GM23338 (cell line): ENCODE data around the gene HOXD9. TPM values are rescaled to one million over a fixed set of nuclear protein-coding genes. Genes with fewer than 3 reads are reported as not detected.

Source experiments
- ATAC-seq: fragments of 200-7000 bp; cut with Tn5 transposase; 3 replicates; pipeline ENCODE4 v1.9.1; 2020
- DNase-seq: peaks from one replicate; pipeline ENCODE4 v3.0.0-alpha.2; 2015; ENCODE audit warnings: low spot score
- H2AFZ ChIP-seq: fragments of 200-600 bp; sonication (generic); 2 replicates; pipeline ENCODE4 v1.8.0; 2016; ENCODE audit warnings: antibody characterized with exemption, mild to moderate bottlenecking, moderate library complexity
- H3F3A ChIP-seq: fragments of 200-600 bp; sonication (generic); replicated peaks from 2 replicates; pipeline ENCODE4 v1.8.0; 2017; ENCODE audit warnings: antibody characterized with exemption, mixed run types, low read depth
- H3K27ac ChIP-seq: fragments of 200-600 bp; sonication (generic); 2 replicates; pipeline ENCODE4 v1.6.1; 2016; ENCODE audit warnings: low read depth
- H3K27me3 ChIP-seq: fragments of 200-600 bp; sonication (generic); 2 replicates; pipeline ENCODE4 v1.8.0; 2016; ENCODE audit warnings: mild to moderate bottlenecking, mixed run types, moderate library complexity; ENCODE audit not compliant: insufficient read depth
- H3K36me3 ChIP-seq: fragments of 200-600 bp; sonication (generic); 2 replicates; pipeline ENCODE4 v1.8.0; 2016; ENCODE audit warnings: mild to moderate bottlenecking; ENCODE audit not compliant: insufficient read depth
- H3K4me1 ChIP-seq: fragments of 200-600 bp; sonication (generic); 2 replicates; pipeline ENCODE4 v1.8.0; 2016; ENCODE audit warnings: mild to moderate bottlenecking, moderate library complexity; ENCODE audit not compliant: insufficient read depth
- H3K4me2 ChIP-seq: fragments of 200-600 bp; sonication (generic); 2 replicates; pipeline ENCODE4 v1.7.1; 2017; ENCODE audit warnings: mixed run types
- H3K4me3 ChIP-seq: fragments of 200-600 bp; sonication (generic); 2 replicates; pipeline ENCODE4 v1.6.1; 2016; ENCODE audit warnings: mixed run types
- H3K79me2 ChIP-seq: fragments of 200-600 bp; sonication (generic); replicated peaks from 2 replicates; pipeline ENCODE4 v1.8.0; 2017; ENCODE audit warnings: mild to moderate bottlenecking; ENCODE audit not compliant: insufficient read depth
- H3K9me2 ChIP-seq: fragments of 200-600 bp; sonication (generic); 2 replicates; pipeline ENCODE4 v1.8.0; 2017; ENCODE audit not compliant: insufficient read depth
- H4K20me1 ChIP-seq: fragments of 200-600 bp; sonication (generic); replicated peaks from 2 replicates; pipeline ENCODE4 v1.8.0; 2017; ENCODE audit warnings: mild to moderate bottlenecking; ENCODE audit not compliant: insufficient read depth
- H3K27ac Mint-ChIP-seq: 2 replicates; pipeline ENCODE4 v1.8.0; 2020; ENCODE audit warnings: inconsistent platforms, mild to moderate bottlenecking, moderate library complexity, mixed read lengths
- H3K27me3 Mint-ChIP-seq: 3 replicates; pipeline ENCODE4 v1.8.0; 2022; ENCODE audit warnings: low read depth, mild to moderate bottlenecking, moderate library complexity, mixed read lengths, inconsistent platforms; ENCODE audit not compliant: insufficient read depth, poor library complexity
- H3K36me3 Mint-ChIP-seq: 3 replicates; pipeline ENCODE4 v1.8.0; 2021; ENCODE audit warnings: low read depth, mild to moderate bottlenecking, inconsistent platforms, moderate library complexity, mixed read lengths
- H3K4me1 Mint-ChIP-seq: 3 replicates; pipeline ENCODE4 v1.8.0; 2020; ENCODE audit warnings: mild to moderate bottlenecking, inconsistent platforms, mixed read lengths
- H3K4me3 Mint-ChIP-seq: 3 replicates; pipeline ENCODE4 v1.8.0; 2021; ENCODE audit warnings: moderate library complexity, mild to moderate bottlenecking, inconsistent platforms, mixed read lengths
- H3K9me3 Mint-ChIP-seq: 3 replicates; pipeline ENCODE4 v1.8.0; 2020; ENCODE audit warnings: moderate library complexity, mild to moderate bottlenecking, inconsistent platforms, mixed read lengths
- CREB1 ChIP-seq: fragments of 250-450 bp; sonication (Bioruptor Pico); IDR thresholded peaks from 2 replicates; pipeline ENCODE4 v1.5.0; 2020; ENCODE audit warnings: low read depth, mild to moderate bottlenecking, moderate library complexity
- EZH2 ChIP-seq: fragments of 200-600 bp; sonication (generic); IDR thresholded peaks from one replicate; pipeline ENCODE4 v1.8.0; 2017; ENCODE audit warnings: antibody characterized with exemption, mild to moderate bottlenecking, low read depth; ENCODE audit not compliant: unreplicated experiment
- EZH2phosphoT487 ChIP-seq: fragments of 200-600 bp; sonication (generic); IDR thresholded peaks from one replicate; pipeline ENCODE4 v1.8.1; 2018; ENCODE audit warnings: antibody characterized with exemption; ENCODE audit not compliant: unreplicated experiment
- JUNB ChIP-seq: IDR thresholded peaks from one replicate; pipeline ENCODE4 v1.6.1; 2016; ENCODE audit warnings: antibody characterized with exemption; ENCODE audit not compliant: unreplicated experiment
- STAT1 ChIP-seq: IDR thresholded peaks from one replicate; pipeline ENCODE4 v1.6.1; 2016; ENCODE audit warnings: antibody characterized with exemption; ENCODE audit not compliant: unreplicated experiment
- ZNF331 ChIP-seq: fragments of 250-450 bp; sonication (Bioruptor Pico); IDR thresholded peaks from 2 replicates; pipeline ENCODE4 v1.5.0; 2020; ENCODE audit warnings: low read depth, mild to moderate bottlenecking, moderate library complexity
- polyA plus RNA-seq: library from polyadenylated mRNA; unstranded; fragments of >200 nt; fragmentation: Nextera tagmentation; extraction: Ambion mirVana; gene quantifications from 2 replicates; pipeline ENCODE4 v1.2.1, GENCODE V29; 2016
- total RNA-seq: library from RNA; depleted of rRNA; stranded (reverse); fragments of >200 nt; shearing (Covaris generic); gene quantifications from 2 replicates; pipeline ENCODE4 v1.2.3, GENCODE V29; 2014
- TF ChIP-seq, protein P1 (sequence below): fragments of 250-450 bp; sonication (Bioruptor Pico); IDR thresholded peaks from 2 replicates; pipeline ENCODE4 v1.5.0; 2020; ENCODE audit warnings: mild to moderate bottlenecking, moderate library complexity
- TF ChIP-seq, protein P2 (sequence below): IDR thresholded peaks from 2 replicates; pipeline ENCODE4 v1.6.1; 2016; ENCODE audit warnings: antibody characterized with exemption
- TF ChIP-seq, protein P3 (sequence below), 2 experiments: fragments of 200-600 bp in 1 of 2; sonication (generic) in 1 of 2; conservative IDR thresholded peaks; 2 replicates each; pipeline versions ENCODE4 v1.5.1 to v1.6.1; 2016 to 2017; ENCODE audit warnings: antibody characterized with exemption in 2 of 2, low read depth in 2 of 2, mild to moderate bottlenecking in 2 of 2, moderate library complexity in 1 of 2

HOXD9 gene
- total and polyA plus RNA-seq, 2 experiments from 2014 or later, result not detected

DNA sequence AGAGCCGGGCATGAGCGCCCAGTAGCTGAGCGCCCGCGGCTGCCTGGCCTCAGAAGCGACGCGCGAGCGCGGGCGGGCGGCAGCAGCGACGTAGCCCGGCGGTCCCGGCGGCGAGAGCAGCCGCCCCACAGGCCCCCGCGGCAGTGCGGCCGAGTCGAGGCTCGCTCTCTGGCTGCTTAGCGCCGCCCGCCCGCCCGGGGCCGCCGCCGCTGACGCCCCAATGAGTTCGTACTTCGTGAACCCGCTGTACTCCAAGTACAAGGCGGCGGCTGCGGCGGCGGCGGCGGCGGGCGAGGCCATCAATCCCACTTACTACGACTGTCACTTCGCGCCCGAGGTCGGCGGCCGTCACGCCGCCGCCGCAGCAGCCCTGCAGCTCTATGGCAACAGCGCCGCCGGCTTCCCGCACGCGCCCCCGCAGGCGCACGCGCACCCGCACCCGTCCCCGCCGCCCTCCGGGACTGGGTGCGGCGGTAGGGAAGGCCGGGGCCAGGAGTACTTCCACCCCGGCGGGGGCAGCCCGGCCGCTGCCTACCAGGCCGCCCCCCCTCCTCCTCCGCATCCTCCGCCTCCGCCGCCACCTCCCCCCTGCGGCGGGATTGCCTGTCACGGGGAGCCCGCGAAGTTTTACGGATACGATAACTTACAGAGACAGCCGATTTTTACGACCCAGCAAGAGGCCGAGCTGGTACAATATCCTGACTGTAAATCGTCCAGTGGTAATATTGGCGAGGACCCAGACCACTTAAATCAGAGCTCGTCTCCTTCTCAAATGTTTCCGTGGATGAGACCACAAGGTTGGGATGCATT, 7.8 kb downstream of the HOXD9 start (continued):
- TF ChIP-seq, protein P1, sequence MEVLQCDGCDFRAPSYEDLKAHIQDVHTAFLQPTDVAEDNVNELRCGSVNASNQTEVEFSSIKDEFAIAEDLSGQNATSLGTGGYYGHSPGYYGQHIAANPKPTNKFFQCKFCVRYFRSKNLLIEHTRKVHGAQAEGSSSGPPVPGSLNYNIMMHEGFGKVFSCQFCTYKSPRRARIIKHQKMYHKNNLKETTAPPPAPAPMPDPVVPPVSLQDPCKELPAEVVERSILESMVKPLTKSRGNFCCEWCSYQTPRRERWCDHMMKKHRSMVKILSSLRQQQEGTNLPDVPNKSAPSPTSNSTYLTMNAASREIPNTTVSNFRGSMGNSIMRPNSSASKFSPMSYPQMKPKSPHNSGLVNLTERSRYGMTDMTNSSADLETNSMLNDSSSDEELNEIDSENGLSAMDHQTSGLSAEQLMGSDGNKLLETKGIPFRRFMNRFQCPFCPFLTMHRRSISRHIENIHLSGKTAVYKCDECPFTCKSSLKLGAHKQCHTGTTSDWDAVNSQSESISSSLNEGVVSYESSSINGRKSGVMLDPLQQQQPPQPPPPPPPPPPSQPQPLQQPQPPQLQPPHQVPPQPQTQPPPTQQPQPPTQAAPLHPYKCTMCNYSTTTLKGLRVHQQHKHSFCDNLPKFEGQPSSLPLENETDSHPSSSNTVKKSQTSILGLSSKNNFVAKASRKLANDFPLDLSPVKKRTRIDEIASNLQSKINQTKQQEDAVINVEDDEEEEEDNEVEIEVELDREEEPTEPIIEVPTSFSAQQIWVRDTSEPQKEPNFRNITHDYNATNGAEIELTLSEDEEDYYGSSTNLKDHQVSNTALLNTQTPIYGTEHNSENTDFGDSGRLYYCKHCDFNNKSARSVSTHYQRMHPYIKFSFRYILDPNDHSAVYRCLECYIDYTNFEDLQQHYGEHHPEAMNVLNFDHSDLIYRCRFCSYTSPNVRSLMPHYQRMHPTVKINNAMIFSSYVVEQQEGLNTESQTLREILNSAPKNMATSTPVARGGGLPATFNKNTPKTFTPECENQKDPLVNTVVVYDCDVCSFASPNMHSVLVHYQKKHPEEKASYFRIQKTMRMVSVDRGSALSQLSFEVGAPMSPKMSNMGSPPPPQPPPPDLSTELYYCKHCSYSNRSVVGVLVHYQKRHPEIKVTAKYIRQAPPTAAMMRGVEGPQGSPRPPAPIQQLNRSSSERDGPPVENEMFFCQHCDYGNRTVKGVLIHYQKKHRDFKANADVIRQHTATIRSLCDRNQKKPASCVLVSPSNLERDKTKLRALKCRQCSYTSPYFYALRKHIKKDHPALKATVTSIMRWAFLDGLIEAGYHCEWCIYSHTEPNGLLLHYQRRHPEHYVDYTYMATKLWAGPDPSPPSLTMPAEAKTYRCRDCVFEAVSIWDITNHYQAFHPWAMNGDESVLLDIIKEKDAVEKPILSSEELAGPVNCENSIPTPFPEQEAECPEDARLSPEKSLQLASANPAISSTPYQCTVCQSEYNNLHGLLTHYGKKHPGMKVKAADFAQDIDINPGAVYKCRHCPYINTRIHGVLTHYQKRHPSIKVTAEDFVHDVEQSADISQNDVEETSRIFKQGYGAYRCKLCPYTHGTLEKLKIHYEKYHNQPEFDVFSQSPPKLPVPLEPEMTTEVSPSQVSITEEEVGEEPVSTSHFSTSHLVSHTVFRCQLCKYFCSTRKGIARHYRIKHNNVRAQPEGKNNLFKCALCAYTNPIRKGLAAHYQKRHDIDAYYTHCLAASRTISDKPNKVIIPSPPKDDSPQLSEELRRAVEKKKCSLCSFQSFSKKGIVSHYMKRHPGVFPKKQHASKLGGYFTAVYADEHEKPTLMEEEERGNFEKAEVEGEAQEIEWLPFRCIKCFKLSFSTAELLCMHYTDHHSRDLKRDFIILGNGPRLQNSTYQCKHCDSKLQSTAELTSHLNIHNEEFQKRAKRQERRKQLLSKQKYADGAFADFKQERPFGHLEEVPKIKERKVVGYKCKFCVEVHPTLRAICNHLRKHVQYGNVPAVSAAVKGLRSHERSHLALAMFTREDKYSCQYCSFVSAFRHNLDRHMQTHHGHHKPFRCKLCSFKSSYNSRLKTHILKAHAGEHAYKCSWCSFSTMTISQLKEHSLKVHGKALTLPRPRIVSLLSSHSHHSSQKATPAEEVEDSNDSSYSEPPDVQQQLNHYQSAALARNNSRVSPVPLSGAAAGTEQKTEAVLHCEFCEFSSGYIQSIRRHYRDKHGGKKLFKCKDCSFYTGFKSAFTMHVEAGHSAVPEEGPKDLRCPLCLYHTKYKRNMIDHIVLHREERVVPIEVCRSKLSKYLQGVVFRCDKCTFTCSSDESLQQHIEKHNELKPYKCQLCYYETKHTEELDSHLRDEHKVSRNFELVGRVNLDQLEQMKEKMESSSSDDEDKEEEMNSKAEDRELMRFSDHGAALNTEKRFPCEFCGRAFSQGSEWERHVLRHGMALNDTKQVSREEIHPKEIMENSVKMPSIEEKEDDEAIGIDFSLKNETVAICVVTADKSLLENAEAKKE (CRISPR knock-in tag), result no peak
- TF ChIP-seq EZH2phosphoT487, result peak; percentile 95
- TF ChIP-seq ZNF331 (CRISPR knock-in tag), result no peak
- TF ChIP-seq JUNB, result no peak

DNA sequence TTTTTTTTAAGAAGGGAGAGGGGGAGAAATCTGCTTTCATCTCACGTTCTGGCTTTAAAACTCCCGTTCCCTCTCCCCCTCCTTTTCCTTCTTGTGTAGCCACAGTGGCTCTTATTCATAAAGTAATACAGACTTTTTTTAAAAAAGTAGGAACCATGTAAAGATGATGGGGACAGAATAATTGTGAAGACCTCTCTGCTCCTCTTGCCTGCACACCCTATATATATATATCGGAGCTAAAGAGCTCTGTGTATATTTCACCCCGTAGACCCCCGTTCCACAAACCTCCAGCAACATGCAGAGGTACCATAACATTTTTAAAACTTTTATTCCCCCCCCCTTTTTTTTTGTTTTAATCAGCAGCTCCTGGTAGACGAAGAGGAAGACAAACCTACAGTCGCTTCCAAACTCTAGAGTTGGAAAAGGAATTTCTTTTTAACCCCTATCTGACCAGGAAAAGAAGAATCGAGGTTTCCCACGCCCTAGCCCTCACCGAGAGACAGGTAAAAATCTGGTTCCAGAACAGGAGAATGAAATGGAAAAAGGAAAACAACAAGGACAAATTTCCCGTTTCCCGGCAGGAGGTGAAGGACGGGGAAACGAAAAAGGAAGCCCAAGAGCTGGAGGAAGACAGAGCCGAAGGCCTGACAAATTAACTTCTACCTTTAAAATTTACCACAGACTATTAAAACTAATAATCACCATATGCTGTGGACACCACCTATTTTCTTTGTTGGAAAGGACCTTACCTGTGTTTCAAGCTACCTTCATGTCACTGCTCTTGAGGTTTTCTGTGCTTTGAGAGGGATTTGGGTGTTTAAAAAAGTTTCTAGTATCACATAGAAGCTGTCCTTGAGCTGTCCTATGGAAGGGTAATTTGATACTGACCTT, 8.7 kb downstream of the HOXD9 start:
- H3K36me3 Mint-ChIP-seq, result no peaks in the 10 kb centered on the region; the same call in 2 of the 3 replicates
- ATAC-seq (no peak), DNase-seq (no peak)
- Histone ChIP-seq H3K4me3 (peak overlapping the region; percentile 47; the same call in 1 of the 2 replicates), H2AFZ (no peak overlapping the region), H4K20me1 (peaks cover 56% of the 10 kb centered on the region), H3K79me2 (no peaks in the 10 kb centered on the region), H3K4me2 (peak overlapping the region; percentile 67; the same call in 1 of the 2 replicates), H3K27ac (no peak overlapping the region), H3K36me3 (no peaks in the 10 kb centered on the region), H3K4me1 (peaks cover 36% of the 10 kb centered on the region), H3F3A (peaks cover 65% of the 10 kb centered on the region), H3K27me3 (peaks cover 100% of the 10 kb centered on the region), H3K9me2 (no peaks in the 10 kb centered on the region)
- peaks cover 33% of the 10 kb centered on the region for H3K4me1 Mint-ChIP-seq
- H3K9me3 Mint-ChIP-seq, result peaks cover 5% of the 10 kb centered on the region; the same call in 1 of the 3 replicates
- H3K4me3 Mint-ChIP-seq, result peak overlapping the region; percentile 59; the same call in 1 of the 3 replicates
- TF ChIP-seq CREB1, result no peak
- TF ChIP-seq ZNF331 (CRISPR knock-in tag), result no peak
- no peak for TF ChIP-seq JUNB
- TF ChIP-seq, protein P2, sequence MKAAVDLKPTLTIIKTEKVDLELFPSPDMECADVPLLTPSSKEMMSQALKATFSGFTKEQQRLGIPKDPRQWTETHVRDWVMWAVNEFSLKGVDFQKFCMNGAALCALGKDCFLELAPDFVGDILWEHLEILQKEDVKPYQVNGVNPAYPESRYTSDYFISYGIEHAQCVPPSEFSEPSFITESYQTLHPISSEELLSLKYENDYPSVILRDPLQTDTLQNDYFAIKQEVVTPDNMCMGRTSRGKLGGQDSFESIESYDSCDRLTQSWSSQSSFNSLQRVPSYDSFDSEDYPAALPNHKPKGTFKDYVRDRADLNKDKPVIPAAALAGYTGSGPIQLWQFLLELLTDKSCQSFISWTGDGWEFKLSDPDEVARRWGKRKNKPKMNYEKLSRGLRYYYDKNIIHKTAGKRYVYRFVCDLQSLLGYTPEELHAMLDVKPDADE, result no peak
- TF ChIP-seq STAT1, result no peak
- TF ChIP-seq EZH2phosphoT487, result no peak
- TF ChIP-seq EZH2, result peak; percentile 73
- TF ChIP-seq, protein P3, sequence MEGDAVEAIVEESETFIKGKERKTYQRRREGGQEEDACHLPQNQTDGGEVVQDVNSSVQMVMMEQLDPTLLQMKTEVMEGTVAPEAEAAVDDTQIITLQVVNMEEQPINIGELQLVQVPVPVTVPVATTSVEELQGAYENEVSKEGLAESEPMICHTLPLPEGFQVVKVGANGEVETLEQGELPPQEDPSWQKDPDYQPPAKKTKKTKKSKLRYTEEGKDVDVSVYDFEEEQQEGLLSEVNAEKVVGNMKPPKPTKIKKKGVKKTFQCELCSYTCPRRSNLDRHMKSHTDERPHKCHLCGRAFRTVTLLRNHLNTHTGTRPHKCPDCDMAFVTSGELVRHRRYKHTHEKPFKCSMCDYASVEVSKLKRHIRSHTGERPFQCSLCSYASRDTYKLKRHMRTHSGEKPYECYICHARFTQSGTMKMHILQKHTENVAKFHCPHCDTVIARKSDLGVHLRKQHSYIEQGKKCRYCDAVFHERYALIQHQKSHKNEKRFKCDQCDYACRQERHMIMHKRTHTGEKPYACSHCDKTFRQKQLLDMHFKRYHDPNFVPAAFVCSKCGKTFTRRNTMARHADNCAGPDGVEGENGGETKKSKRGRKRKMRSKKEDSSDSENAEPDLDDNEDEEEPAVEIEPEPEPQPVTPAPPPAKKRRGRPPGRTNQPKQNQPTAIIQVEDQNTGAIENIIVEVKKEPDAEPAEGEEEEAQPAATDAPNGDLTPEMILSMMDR (conservative IDR thresholded peaks at IDR 0.05; ENCODE audit: low read depth in 2 of 2), result no peak
- H3K27me3 Mint-ChIP-seq, result peaks cover 96% of the 10 kb centered on the region
- H3K27ac Mint-ChIP-seq, result no peak overlapping the region
